Natural killer cell (primary cell): Measurements from ENCODE around the gene TMEM41B. TPM values are rescaled to one million over a fixed set of nuclear protein-coding genes. Genes with fewer than 3 reads are reported as not detected.
"Not testable (repeated sequence)": the region's sequence is repeated elsewhere in the genome, so short reads cannot be mapped to it uniquely, and the experiment has no call there.

Experiments used
- ATAC-seq, 3 donors: fragments of 150-1000 bp in 2 of 3; fragments of 200-7000 bp in 1 of 3; cut with Tn5 transposase; 1 replicate in 1 of 3; 2 replicates in 2 of 3; pipeline ENCODE4 v1.10.0; 2021; ENCODE audit warnings: mild to moderate bottlenecking in 2 of 3, moderate library complexity in 2 of 3
- DNase-seq, 2 donors: peaks; one replicate each; pipeline versions ENCODE4 v3.0.0 to v3.0.0-alpha.2; 2013 to 2021; ENCODE audit warnings: mixed read lengths in 1 of 2
- H3K27ac ChIP-seq: one replicate; pipeline ENCODE4 v1.5.1; 2013; ENCODE audit warnings: mild to moderate bottlenecking, low read length
- H3K27me3 ChIP-seq: one replicate; pipeline ENCODE4 v1.6.1; 2013; ENCODE audit warnings: low read length; ENCODE audit not compliant: control insufficient read depth, insufficient read depth
- H3K36me3 ChIP-seq: one replicate; pipeline ENCODE4 v1.6.1; 2013; ENCODE audit warnings: low read length; ENCODE audit not compliant: control insufficient read depth, insufficient read depth
- H3K4me1 ChIP-seq: one replicate; pipeline ENCODE4 v1.6.1; 2013; ENCODE audit warnings: low read length; ENCODE audit not compliant: control insufficient read depth, insufficient read depth
- H3K4me3 ChIP-seq: one replicate; pipeline ENCODE4 v1.5.1; 2013; ENCODE audit warnings: low read length
- H3K9me3 ChIP-seq: one replicate; pipeline ENCODE4 v1.6.1; 2013; ENCODE audit warnings: low read length; ENCODE audit not compliant: control insufficient read depth, insufficient read depth
- H3K27ac Mint-ChIP-seq, 2 donors: one replicate each; pipeline ENCODE4 v1.8.0; 2022; ENCODE audit warnings: mild to moderate bottlenecking in 2 of 2, mixed read lengths in 2 of 2, moderate library complexity in 1 of 2
- H3K27me3 Mint-ChIP-seq, 2 donors: one replicate each; pipeline ENCODE4 v1.8.0; 2022; ENCODE audit warnings: low read depth in 2 of 2, mixed read lengths in 2 of 2
- H3K36me3 Mint-ChIP-seq: one replicate; pipeline ENCODE4 v1.8.0; 2022; ENCODE audit warnings: mixed read lengths
- H3K4me1 Mint-ChIP-seq, 2 donors: one replicate each; pipeline ENCODE4 v1.8.0; 2022; ENCODE audit warnings: mixed read lengths in 2 of 2
- H3K4me3 Mint-ChIP-seq: one replicate; pipeline ENCODE4 v1.8.0; 2022; ENCODE audit warnings: mild to moderate bottlenecking, moderate library complexity, mixed read lengths
- H3K9me3 Mint-ChIP-seq, 2 donors: one replicate each; pipeline ENCODE4 v1.8.0; 2022; ENCODE audit warnings: mixed read lengths in 2 of 2
- CTCF ChIP-seq: fragments of 200-600 bp; IDR thresholded peaks from one replicate; pipeline ENCODE4 v1.8.0; 2022; ENCODE audit warnings: antibody characterized with exemption
- WGBS: methylation state at CpG from one replicate; pipeline ENCODE4 v1.1.7; 2013; ENCODE audit warnings: missing lambda C conversion rate; ENCODE audit not compliant: insufficient coverage; 5-methylcytosine and 5-hydroxymethylcytosine counted together
- intact Hi-C: fragments of 100-400 bp; cut with micrococcal nuclease; formaldehyde crosslinking; loops from one replicate; pipeline ENCODE4 v1.14.2; 2022
- total RNA-seq, 4 donors: library from RNA; stranded (reverse); fragments of 120-200 nt in 1 of 4; gene quantifications; one replicate each; pipeline versions ENCODE4 v1.2.3 to v1.2.4, GENCODE V29; 2013 to 2022

The TMEM41B gene
- total RNA-seq, 3 donors from 2014 or later (not counting 1 experiment from before 2014, with no cell fraction given) = 28.1 to 37.0 (median 34.0) TPM

DNA sequence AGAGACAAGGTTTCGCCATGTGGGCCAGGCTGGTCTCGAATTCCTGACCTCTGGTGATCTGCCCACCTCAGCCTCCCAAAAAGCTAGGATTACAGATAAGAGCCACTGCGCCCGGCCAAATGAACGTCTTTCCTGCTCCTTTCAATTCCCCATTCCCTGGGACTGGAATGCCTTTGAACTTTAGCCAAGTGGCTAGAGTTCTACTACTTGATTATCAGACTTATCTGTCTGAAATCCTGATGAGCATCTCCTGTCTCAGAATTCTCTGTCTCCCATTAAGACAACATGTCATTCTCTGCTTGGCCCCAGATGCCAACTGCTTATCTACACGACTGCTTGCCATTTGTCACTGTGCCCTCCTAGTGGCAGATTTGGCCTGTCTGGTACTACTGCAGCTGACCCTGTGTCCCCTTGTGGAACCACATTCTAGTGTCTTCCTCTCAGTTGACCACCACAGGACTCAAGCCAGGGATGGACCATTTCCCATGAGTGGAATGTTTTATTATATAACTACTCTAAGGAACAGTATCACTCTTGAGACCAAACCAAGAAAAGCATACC lies 37.0 kb upstream of the TMEM41B start:
- no peak overlapping the region for H3K4me3 Mint-ChIP-seq
- H3K4me3 ChIP-seq = no peak overlapping the region
- no peaks in the 10 kb centered on the region for H3K9me3 Mint-ChIP-seq
- H3K36me3 Mint-ChIP-seq = no peaks in the 10 kb centered on the region
- intact Hi-C loops = no loop called here
- DNase-seq = no peak
- no peaks in the 10 kb centered on the region for H3K36me3 ChIP-seq
- no peaks in the 10 kb centered on the region for H3K27me3 ChIP-seq
- no peak overlapping the region for H3K27ac ChIP-seq
- H3K27me3 Mint-ChIP-seq = peaks cover 14 to 21% of the 10 kb centered on the region in 2 donors
- 94% methylated on average over 6 of the region's 6 CpGs for whole genome bisulfite sequencing
- H3K9me3 ChIP-seq = no peaks in the 10 kb centered on the region
- no peak for TF ChIP-seq CTCF
- no peak overlapping the region for H3K27ac Mint-ChIP-seq
- no peaks in the 10 kb centered on the region for H3K4me1 ChIP-seq
- peaks cover 13 to 18% of the 10 kb centered on the region in 2 donors for H3K4me1 Mint-ChIP-seq
- ATAC-seq = no peak

- H3K27ac Mint-ChIP-seq = not testable (repeated sequence)
Observed at GRCh38 chr11:9347779-9348178, 33.4 kb upstream of the TMEM41B start.

GRCh38 chr11:9347100-9347499 lies 32.7 kb upstream of the TMEM41B start:
- ATAC-seq (peak in 1 of 3 donors; percentile 45), DNase-seq (peak in 1 of 2 donors; percentile 31)
- Histone ChIP-seq H3K36me3 (no peaks in the 10 kb centered on the region), H3K27ac (no peak overlapping the region), H3K9me3 (no peaks in the 10 kb centered on the region), H3K27me3 (no peaks in the 10 kb centered on the region), H3K4me1 (no peaks in the 10 kb centered on the region), H3K4me3 (no peak overlapping the region)
- H3K27ac Mint-ChIP-seq = no peak overlapping the region
- no peak overlapping the region for H3K4me3 Mint-ChIP-seq
- intact Hi-C loops = no loop called here
- no peaks in the 10 kb centered on the region for H3K36me3 Mint-ChIP-seq
- 30% methylated on average over 2 of the region's 2 CpGs for WGBS
- H3K27me3 Mint-ChIP-seq = peaks cover 16 to 21% of the 10 kb centered on the region in 2 donors
- peaks cover 13 to 18% of the 10 kb centered on the region in 2 donors for H3K4me1 Mint-ChIP-seq
- no peak for TF ChIP-seq CTCF
- no peaks in the 10 kb centered on the region for H3K9me3 Mint-ChIP-seq

More at GRCh38 chr11:9347779-9348178, 33.4 kb upstream of the TMEM41B start:
- H3K27me3 ChIP-seq, H3K4me1 ChIP-seq, intact Hi-C loops, ATAC-seq, H3K9me3 Mint-ChIP-seq, H3K36me3 ChIP-seq, H3K27ac ChIP-seq, DNase-seq, H3K4me3 ChIP-seq, H3K36me3 Mint-ChIP-seq, H3K9me3 ChIP-seq, H3K4me3 Mint-ChIP-seq: not testable (repeated sequence)
- WGBS = 77% methylated on average over 4 of the region's 4 CpGs
- Mint-ChIP-seq H3K4me1 (peaks cover 13 to 18% of the 10 kb centered on the region in 2 donors), H3K27me3 (peaks cover 16 to 21% of the 10 kb centered on the region in 2 donors)

DNA sequence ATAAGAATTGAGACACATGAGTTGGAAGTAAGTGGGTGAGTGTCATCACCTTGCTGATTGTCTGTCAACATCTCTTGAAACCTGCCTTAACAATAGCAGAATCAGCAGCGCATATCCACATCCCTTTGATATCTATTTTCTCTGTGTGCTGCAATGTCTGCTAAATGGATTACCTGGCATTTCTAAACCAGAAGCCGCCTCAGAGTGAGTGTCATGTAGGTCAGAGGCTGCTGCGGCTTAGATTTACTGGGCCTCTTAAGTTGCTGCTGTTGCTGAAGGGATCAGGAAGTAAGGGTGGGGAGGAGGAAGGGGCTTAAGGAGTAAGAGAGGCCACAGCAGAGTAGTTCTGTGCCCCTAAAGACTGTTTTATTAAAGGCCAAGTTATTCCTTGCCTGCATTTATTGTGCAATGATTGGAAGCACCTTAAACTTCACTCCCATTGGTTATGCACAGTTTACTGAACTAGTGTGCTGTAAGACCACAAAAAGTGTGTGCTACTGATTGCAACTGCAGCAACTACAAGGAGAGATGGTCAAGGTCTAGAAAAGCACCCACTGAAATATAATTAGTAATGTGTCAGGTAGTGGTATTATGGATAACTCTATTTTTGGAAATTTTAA lies 29.8 kb upstream of the TMEM41B start:
- no peaks in the 10 kb centered on the region for H3K9me3 Mint-ChIP-seq
- no peaks in the 10 kb centered on the region for H3K27me3 ChIP-seq
- no peaks in the 10 kb centered on the region for H3K4me1 ChIP-seq
- no peaks in the 10 kb centered on the region for H3K36me3 Mint-ChIP-seq
- no peak overlapping the region for H3K4me3 Mint-ChIP-seq
- ATAC-seq (no peak), DNase-seq (peak in 1 of 2 donors; percentile 9)
- peaks cover 9 to 14% of the 10 kb centered on the region in 2 donors for H3K27me3 Mint-ChIP-seq
- TF ChIP-seq CTCF = no peak
- no peaks in the 10 kb centered on the region for H3K9me3 ChIP-seq
- no peak overlapping the region for H3K4me3 ChIP-seq
- peaks cover 13 to 18% of the 10 kb centered on the region in 2 donors for H3K4me1 Mint-ChIP-seq
- no peaks in the 10 kb centered on the region for H3K36me3 ChIP-seq
- H3K27ac Mint-ChIP-seq = no peak overlapping the region
- no peak overlapping the region for H3K27ac ChIP-seq
- 20% methylated on average over 2 of the region's 3 CpGs for whole genome bisulfite sequencing
- intact Hi-C loops = no loop called here
